Testis (tissue), 2 donors: ENCODE measurements around the gene TNRC18.

ENCODE experiments used
- CTCF ChIP-seq, 3 experiments: fragments of 450-650 bp in 2 of 3; fragments of 200-600 bp in 1 of 3; sonication (generic) in 1 of 3; IDR thresholded peaks; one replicate each; pipeline ENCODE4 v1.5.1; 2016 to 2019; ENCODE audit warnings: antibody characterized with exemption in 3 of 3, mild to moderate bottlenecking in 2 of 3, moderate library complexity in 1 of 3
- POLR2A ChIP-seq: fragments of 450-650 bp; IDR thresholded peaks from one replicate; pipeline ENCODE4 v1.6.1; 2017; ENCODE audit warnings: antibody characterized with exemption, mild to moderate bottlenecking, moderate library complexity

GRCh38 chr7:5324961-5325360 lies 98.7 kb downstream of the TNRC18 start:
- TF ChIP-seq CTCF (IDR thresholded peaks at IDR 0.05) (no peak), POLR2A (no peak)
